Epithelial cell of esophagus (primary cell): Measurements from ENCODE around the gene QPRT.

Experiments used
- DNase-seq: peaks from one replicate; pipeline ENCODE4 v3.0.0; 2010; ENCODE audit warnings: low read depth
- H3K4me3 ChIP-seq: 2 replicates; pipeline ENCODE4 v1.5.1; 2011; ENCODE audit warnings: mild to moderate bottlenecking, low read length, control low read depth
- TF ChIP-seq, protein P1 (sequence below): IDR thresholded peaks from 2 replicates; pipeline ENCODE4 v1.5.1; 2011; ENCODE audit warnings: low read depth, mild to moderate bottlenecking, low read length, control low read depth, inconsistent platforms; ENCODE audit not compliant: insufficient read depth; ENCODE audit errors: missing control alignments

QPRT gene

DNA sequence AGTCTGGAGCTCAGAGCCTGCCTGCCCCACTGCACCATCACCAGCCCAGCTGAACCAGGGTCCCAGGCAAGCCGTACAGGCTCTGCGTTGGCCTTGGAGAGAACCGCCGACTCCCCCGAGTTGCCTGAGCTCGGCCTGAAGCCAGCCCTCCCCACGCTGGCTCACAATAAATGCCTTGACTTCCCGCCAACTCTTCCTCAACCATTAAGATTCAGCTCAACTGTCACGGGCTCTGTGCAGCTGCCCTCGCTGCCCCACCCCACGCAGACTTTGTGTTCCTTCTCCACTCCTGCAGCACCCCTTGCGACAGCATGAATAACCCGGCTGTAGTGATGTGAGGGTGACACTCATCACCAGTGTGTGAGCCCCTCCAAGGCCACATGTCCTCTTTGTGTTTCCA is 4.8 kb upstream of the QPRT start:
- TF ChIP-seq, protein P1, sequence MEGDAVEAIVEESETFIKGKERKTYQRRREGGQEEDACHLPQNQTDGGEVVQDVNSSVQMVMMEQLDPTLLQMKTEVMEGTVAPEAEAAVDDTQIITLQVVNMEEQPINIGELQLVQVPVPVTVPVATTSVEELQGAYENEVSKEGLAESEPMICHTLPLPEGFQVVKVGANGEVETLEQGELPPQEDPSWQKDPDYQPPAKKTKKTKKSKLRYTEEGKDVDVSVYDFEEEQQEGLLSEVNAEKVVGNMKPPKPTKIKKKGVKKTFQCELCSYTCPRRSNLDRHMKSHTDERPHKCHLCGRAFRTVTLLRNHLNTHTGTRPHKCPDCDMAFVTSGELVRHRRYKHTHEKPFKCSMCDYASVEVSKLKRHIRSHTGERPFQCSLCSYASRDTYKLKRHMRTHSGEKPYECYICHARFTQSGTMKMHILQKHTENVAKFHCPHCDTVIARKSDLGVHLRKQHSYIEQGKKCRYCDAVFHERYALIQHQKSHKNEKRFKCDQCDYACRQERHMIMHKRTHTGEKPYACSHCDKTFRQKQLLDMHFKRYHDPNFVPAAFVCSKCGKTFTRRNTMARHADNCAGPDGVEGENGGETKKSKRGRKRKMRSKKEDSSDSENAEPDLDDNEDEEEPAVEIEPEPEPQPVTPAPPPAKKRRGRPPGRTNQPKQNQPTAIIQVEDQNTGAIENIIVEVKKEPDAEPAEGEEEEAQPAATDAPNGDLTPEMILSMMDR, result no peak
- no peak for DNase-seq
- H3K4me3 ChIP-seq, result no peak overlapping the region

DNA sequence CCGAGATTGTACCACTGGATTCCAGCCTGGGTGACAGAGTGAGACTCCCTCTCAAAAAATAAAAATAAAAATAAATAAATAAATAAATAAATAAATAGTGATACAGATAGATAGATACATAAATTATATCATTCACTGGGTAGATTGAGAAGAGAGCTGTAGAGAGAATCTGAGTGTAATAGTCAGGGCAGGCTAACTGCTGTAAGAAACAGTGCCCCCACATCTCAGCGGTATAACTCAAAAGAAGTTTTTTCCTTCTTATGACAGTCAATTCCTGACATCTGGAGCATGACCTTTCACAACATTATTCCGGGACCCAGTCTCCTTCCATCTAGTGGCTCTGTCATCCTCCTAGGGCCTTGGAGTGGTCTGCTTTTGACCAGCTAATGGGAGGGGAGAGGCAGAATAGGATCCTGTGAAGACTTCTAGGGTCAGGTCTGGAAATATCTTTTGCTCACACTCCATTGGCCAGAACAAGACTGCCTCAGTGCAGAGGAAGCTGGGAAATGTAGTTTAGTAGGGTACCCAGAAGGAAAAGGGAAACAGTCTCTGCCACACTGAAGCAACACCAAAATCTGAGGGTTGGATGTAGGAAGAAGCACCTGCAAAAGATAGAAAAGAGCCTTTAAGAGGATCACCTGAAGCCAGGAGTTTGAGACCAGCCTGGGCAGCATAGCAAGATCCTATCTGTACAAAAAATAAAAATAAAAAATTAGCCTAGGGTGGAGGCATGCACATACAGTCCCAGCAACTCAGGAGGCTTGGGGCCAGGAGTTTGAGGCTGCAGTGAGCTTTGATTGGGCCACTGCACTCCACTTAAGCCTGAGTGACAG is 3.0 kb upstream of the QPRT start:
- peak; percentile 30 for DNase-seq
- TF ChIP-seq, protein P1, result no peak
- H3K4me3 ChIP-seq, result no peak overlapping the region

DNA sequence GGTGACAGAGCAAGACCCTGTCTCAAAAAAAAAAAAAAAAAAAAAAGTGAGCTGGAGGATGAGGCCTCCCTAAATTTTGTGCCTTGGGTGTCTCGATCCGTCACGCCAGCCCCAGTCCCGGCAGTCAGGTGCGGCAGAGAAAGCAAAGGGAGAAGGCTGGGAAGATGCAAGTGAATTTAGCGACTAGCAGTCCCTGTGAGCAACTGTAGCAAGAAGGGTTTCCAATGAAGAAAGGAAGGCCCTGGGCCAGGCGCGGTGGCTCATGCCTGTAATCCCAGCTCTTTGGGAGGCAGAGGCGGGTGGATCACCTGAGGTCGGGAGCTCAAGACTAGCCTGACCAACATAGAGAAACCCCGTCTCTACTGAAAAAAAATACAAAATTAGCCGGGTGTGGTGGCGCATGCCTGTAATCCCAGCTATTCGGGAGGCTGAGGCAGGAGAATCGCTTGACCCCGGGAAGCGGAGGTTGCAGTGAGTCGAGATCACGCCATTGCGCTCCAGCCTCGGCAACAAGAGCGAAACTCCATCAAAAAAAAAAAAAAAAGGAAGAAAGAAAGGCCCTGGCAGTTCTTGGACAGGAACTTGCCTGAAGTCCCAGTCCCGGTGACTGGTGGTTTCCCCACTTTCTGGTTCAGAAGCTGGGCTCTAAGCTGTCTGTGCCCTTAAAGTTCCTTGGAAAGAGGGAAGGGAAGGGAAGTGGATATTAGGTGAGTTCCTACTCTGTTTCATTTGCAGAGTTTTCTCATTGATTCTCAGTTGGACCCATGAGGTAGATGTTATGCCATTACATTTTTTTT is 1.8 kb upstream of the QPRT start:
- TF ChIP-seq, protein P1, result no peak
- H3K4me3 ChIP-seq, result no peak overlapping the region
- no peak for DNase-seq

DNA sequence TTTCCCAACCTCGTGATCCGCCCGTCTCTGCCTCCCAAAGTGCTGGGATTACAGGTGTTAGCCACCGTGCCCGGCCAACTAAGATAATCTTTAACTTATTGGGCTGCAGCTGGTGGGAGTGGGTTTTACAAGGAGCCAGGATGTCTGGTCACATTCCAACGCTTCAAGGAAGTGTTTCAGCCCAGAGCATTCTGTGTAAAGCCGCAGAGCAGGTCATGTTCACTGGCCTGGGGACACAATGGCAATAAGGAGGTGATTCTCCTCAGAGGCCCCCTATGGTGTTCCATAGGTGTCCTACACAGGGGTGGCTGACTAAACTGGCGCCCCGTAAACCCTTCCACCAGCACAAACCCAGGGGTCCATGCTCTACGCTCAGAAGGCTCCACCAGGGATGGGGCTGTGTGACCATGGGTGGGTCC is 1.2 kb downstream of the QPRT start:
- no peak overlapping the region for H3K4me3 ChIP-seq
- no peak for DNase-seq
- TF ChIP-seq, protein P1, result no peak

DNA sequence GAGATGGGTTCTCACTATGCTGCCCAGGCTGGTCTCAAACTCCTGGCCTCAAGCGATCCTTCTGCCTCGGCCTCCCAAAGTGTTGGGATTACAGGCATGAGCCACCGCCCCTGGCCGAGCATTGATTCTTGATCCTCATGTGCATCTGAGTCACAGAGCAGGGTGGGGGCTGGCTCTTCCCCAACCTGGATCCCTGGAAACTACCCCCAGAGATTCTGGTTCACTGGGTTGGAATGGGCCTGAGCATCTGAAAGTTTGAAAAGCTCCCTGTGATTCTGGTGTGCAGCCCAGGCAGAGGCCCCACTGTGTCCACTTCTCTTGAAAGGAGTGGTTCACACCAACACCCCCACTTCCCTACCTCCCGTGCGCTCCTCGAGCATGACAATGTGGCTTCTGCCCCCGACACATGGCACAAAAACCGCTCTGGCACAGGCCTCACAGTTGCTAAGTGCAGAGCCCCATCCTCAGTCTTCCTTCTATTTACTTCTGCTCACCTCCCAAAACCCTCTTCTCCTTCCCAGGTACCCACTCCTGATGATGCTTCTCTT is 4.6 kb downstream of the QPRT start:
- no peak overlapping the region for H3K4me3 ChIP-seq
- DNase-seq, result no peak
- TF ChIP-seq, protein P1, result no peak

DNA sequence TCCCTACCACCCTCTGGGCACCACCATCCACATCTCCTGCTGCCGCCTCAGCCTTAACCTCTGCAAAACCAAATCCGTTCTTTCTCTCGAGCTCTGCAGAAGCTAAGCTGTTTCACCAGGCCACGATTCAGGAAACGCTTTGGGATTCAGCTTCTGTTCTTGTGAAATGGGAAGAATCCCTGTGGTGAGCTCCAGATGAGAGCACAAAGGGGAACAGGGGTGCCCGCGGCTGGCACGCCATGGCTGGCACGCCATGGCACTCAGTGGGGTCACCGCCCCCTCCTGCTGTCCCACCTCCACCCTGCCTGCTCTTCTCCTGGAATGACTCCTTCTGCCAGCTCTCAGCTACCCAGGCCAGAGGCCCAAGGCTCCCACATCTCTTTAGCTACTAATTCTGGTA is 5.7 kb downstream of the QPRT start:
- no peak overlapping the region for H3K4me3 ChIP-seq
- TF ChIP-seq, protein P1, result no peak
- DNase-seq, result no peak
